HepG2 (cell line): ENCODE measurements around the gene MMP24OS. TPM values are rescaled to one million over a fixed set of nuclear protein-coding genes. Genes with fewer than 3 reads are reported as not detected.

Experiments used
- AKNA ChIP-seq: sonication (generic); formaldehyde crosslinking; IDR thresholded peaks from 2 replicates; pipeline ENCODE4 v1.4.0; 2020; ENCODE audit warnings: missing genetic modification reagents, borderline replicate concordance
- CHCHD3 ChIP-seq: sonication (generic); formaldehyde crosslinking; IDR thresholded peaks from 2 replicates; pipeline ENCODE4 v1.8.0; 2022; ENCODE audit warnings: mild to moderate bottlenecking, missing genetic modification reagents, moderate library complexity
- HES4 ChIP-seq: sonication (generic); formaldehyde crosslinking; IDR thresholded peaks from 2 replicates; pipeline ENCODE4 v1.9.0; 2021; ENCODE audit warnings: mild to moderate bottlenecking, missing genetic modification reagents, borderline replicate concordance
- MAZ ChIP-seq, 2 experiments: sonication (generic) in 1 of 2; formaldehyde crosslinking in 1 of 2; IDR thresholded peaks; 2 replicates each; pipeline versions ENCODE4 v1.5.0 to v1.6.1; 2012 to 2020; ENCODE audit warnings: low read depth in 2 of 2, mild to moderate bottlenecking in 2 of 2, borderline replicate concordance in 1 of 2, improper control_type of control experiment in 1 of 2, low read length in 1 of 2, missing genetic modification reagents in 1 of 2, moderate library complexity in 1 of 2
- PLRG1 ChIP-seq: fragments of 450-650 bp; conservative IDR thresholded peaks from 2 replicates; pipeline ENCODE4 v1.6.1; 2016
- SMAD1 ChIP-seq: sonication (generic); formaldehyde crosslinking; IDR thresholded peaks from 2 replicates; pipeline ENCODE4 v1.4.0; 2020; ENCODE audit warnings: missing genetic modification reagents, low read depth, mild to moderate bottlenecking, borderline replicate concordance
- TBL1XR1 ChIP-seq: fragments of 150-350 bp; IDR thresholded peaks from 2 replicates; pipeline ENCODE4 v1.6.1; 2014; ENCODE audit warnings: borderline replicate concordance, low read length; ENCODE audit not compliant: partially characterized antibody
- YEATS2 ChIP-seq: sonication (generic); formaldehyde crosslinking; IDR thresholded peaks from 2 replicates; pipeline ENCODE4 v1.4.0; 2020; ENCODE audit warnings: missing genetic modification reagents, borderline replicate concordance
- ZNF138 ChIP-seq: sonication (generic); formaldehyde crosslinking; IDR thresholded peaks from 2 replicates; pipeline ENCODE4 v1.5.0; 2020; ENCODE audit warnings: mild to moderate bottlenecking, low read depth, missing genetic modification reagents
- ZNF260 ChIP-seq: sonication (generic); formaldehyde crosslinking; IDR thresholded peaks from 2 replicates; pipeline ENCODE4 v1.4.0; 2020; ENCODE audit warnings: missing genetic modification reagents, low read depth, mild to moderate bottlenecking, borderline replicate concordance
- ZNF326 ChIP-seq: sonication (generic); formaldehyde crosslinking; IDR thresholded peaks from 2 replicates; pipeline ENCODE4 v1.4.0; 2020; ENCODE audit warnings: missing genetic modification reagents, borderline replicate concordance
- ZNF441 ChIP-seq: sonication (generic); formaldehyde crosslinking; IDR thresholded peaks from 2 replicates; pipeline ENCODE4 v1.7.0; 2021; ENCODE audit warnings: missing genetic modification reagents, borderline replicate concordance
- ZNF557 ChIP-seq: sonication (generic); formaldehyde crosslinking; IDR thresholded peaks from 2 replicates; pipeline ENCODE4 v1.4.0; 2020; ENCODE audit warnings: missing genetic modification reagents
- polyA plus RNA-seq, 8 experiments: library from polyadenylated mRNA; depleted of rRNA in 3 of 8; stranded (reverse) in 7 of 8; unstranded in 1 of 8; fragments of >200 nt; fragmentation: Illumina TruSeq in 4 of 8; extraction: Trizol in 4 of 8; gene quantifications; 2 replicates each; pipeline versions ENCODE4 v1.2.1 to v1.2.3, GENCODE V29; 2011 to 2016; ENCODE audit warnings: low read depth in 4 of 8, missing spikeins in 1 of 8, mixed read lengths in 1 of 8; ENCODE audit not compliant: insufficient read depth in 1 of 8
- total RNA-seq, 5 experiments: library from RNA; depleted of rRNA; stranded (reverse); fragments of >200 nt; fragmentation: Illumina TruSeq; extraction: Trizol; gene quantifications; 2 replicates each; pipeline ENCODE4 v1.2.3, GENCODE V29; 2016; ENCODE audit warnings: low read depth in 1 of 5
- TF ChIP-seq, protein P1 (sequence below): conservative IDR thresholded peaks from 2 replicates; pipeline ENCODE4 v1.6.1; 2018; ENCODE audit warnings: missing genetic modification reagents
- TF ChIP-seq, protein P2 (sequence below), 2 experiments: sonication (generic) in 1 of 2; formaldehyde crosslinking in 1 of 2; IDR thresholded peaks; 2 replicates each; pipeline versions ENCODE4 v1.6.1 to v1.9.0; 2014 to 2022; ENCODE audit warnings: antibody characterized with exemption in 1 of 2, borderline replicate concordance in 1 of 2, inconsistent platforms in 1 of 2, low read depth in 1 of 2, missing genetic modification reagents in 1 of 2

MMP24OS gene
- total and polyA plus RNA-seq, 2 of the 13 experiments (the other 11 are each of a cell fraction or from before 2014, with no cell fraction given): 6.0 to 8.5 TPM

- peak; percentile 99 for TF ChIP-seq MAZ (IDR thresholded peaks at IDR 0.05; ENCODE audit: borderline replicate concordance, low read depth, low read length)
- TF ChIP-seq MAZ (CRISPR knock-in tag; IDR thresholded peaks at IDR 0.05; ENCODE audit: low read depth): peak; percentile 98
- peak; percentile 99 for TF ChIP-seq ZNF138
- no peak for TF ChIP-seq ZNF326 (CRISPR knock-in tag)
- no peak for TF ChIP-seq PLRG1
- TF ChIP-seq YEATS2 (CRISPR knock-in tag): peak; percentile 72; the same call in 1 of the 2 replicates
- TF ChIP-seq SMAD1 (CRISPR knock-in tag): no peak
- TF ChIP-seq CHCHD3 (CRISPR knock-in tag): peak; percentile 94
- peak; percentile 99 for TF ChIP-seq HES4 (CRISPR knock-in tag)
- no peak for TF ChIP-seq TBL1XR1
- peak; percentile 98 for TF ChIP-seq AKNA (CRISPR knock-in tag)
- TF ChIP-seq ZNF441 (CRISPR knock-in tag): peak; percentile 95; the same call in 1 of the 2 replicates
- TF ChIP-seq, protein P1, sequence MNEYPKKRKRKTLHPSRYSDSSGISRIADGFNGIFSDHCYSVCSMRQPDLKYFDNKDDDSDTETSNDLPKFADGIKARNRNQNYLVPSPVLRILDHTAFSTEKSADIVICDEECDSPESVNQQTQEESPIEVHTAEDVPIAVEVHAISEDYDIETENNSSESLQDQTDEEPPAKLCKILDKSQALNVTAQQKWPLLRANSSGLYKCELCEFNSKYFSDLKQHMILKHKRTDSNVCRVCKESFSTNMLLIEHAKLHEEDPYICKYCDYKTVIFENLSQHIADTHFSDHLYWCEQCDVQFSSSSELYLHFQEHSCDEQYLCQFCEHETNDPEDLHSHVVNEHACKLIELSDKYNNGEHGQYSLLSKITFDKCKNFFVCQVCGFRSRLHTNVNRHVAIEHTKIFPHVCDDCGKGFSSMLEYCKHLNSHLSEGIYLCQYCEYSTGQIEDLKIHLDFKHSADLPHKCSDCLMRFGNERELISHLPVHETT: peak; percentile 91
- peak; percentile 99 for TF ChIP-seq ZNF557 (CRISPR knock-in tag)
- TF ChIP-seq ZNF260: no peak
- TF ChIP-seq, protein P2, sequence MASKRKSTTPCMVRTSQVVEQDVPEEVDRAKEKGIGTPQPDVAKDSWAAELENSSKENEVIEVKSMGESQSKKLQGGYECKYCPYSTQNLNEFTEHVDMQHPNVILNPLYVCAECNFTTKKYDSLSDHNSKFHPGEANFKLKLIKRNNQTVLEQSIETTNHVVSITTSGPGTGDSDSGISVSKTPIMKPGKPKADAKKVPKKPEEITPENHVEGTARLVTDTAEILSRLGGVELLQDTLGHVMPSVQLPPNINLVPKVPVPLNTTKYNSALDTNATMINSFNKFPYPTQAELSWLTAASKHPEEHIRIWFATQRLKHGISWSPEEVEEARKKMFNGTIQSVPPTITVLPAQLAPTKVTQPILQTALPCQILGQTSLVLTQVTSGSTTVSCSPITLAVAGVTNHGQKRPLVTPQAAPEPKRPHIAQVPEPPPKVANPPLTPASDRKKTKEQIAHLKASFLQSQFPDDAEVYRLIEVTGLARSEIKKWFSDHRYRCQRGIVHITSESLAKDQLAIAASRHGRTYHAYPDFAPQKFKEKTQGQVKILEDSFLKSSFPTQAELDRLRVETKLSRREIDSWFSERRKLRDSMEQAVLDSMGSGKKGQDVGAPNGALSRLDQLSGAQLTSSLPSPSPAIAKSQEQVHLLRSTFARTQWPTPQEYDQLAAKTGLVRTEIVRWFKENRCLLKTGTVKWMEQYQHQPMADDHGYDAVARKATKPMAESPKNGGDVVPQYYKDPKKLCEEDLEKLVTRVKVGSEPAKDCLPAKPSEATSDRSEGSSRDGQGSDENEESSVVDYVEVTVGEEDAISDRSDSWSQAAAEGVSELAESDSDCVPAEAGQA (IDR thresholded peaks at IDR 0.05; ENCODE audit: low read depth): no peak
- TF ChIP-seq, protein P2 (CRISPR knock-in tag; IDR thresholded peaks at IDR 0.05; ENCODE audit: borderline replicate concordance): peak; percentile 99
Observed at GRCh38 chr20:35226884-35227681, 50.8 kb downstream of the MMP24OS start (continued).
